HG03045 (cell line): Measurements from ENCODE around the gene RFLNA.
"Not testable (repeated sequence)": the region's sequence is repeated elsewhere in the genome, so short reads cannot be mapped to it uniquely, and the experiment has no call there.

ENCODE experiments used
- ATAC-seq: cut with Tn5 transposase; IDR thresholded peaks from one replicate; pipeline ENCODE4 v1.9.1; 2021; ENCODE audit warnings: mild to moderate bottlenecking, moderate library complexity; ENCODE audit not compliant: unreplicated experiment

RFLNA gene

DNA sequence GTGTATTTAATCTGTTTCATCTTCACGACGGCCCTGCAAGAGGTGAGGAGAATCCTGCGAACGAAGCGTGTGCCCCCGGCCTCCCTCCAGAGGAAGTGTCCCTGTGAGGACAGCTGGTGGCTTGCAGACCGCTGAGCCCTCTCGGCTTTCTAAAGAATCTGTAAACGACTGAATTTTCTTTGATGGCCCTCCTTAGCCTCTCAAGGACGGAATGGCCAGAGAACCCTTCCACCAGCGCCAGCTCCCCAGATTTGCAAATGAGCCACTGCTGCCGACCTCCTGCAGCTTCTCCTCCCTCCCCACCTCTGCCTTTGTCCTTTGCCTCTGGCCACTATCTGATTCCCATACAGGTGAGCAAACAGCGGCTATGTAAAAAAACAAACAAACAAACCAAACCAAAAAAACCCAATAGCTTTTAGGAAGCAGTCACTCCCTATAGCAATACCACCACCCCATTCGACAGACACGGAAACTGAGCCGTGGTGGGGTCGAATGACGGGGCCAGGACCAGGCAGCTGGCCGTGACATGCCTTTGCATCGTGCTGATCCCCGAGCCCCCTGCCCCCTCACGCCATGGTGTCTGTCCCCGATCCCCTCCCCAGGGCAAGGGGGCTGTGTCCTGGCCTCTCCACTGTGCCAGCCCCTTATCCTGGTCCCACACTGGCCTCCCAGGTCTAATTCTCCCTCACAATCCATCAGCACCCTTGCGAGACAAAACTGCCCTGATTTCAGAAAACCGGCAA lies 23.6 kb downstream of the RFLNA start:
- no peak for ATAC-seq

DNA sequence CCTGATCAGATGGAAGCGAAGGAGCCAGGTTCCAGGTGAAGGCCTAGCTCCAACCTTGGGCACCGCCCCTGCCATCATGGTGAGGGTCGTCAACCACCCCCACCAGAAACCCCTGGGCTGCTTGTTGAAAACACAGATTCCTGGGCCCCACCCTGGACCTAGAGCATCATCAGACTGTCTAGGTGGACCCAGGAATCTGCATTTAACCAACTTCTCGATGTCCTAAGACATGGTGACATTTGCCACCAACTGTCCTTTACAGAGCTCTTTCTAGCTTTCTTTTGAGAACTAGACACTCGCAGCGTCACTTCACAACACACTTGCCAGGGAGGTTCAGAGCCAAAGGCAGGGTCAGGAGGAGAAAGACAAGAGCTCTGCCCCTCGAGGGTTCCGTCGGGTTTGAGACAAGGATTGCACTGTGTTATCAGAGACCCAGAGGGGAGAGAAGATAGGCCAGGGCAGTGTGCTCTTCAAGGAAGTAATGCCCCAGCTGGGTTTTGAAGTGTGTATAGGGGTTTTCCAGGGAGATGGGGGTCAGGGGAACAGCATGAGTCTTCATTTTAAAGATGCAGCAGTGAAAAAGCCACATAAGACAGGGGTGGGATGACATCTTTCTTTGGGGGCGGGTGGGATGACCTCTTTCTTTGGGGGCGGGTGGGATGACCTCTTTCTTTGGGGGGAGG lies 24.6 kb downstream of the RFLNA start:
- no peak for ATAC-seq

DNA sequence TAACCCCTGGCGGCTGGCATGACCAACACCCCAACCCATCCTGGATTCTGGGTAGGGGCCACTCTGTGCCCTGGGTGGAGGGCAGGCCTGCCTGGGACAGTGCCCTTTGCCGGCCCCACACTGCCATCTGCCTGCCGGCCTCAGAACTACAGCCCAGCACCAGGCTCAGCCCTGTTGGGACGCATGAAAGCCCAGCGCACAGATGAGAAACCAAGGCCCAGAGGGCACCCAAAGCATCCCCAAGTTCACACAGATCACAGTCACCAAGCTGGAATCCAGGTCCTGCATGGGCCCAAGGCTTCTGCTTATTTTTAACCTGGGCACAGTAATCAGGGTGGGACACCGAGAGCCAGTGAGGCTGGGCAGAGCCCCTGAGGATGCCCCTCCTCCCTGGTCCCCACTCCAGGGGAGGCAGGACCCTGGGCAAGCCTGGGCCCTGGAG lies 26.2 kb downstream of the RFLNA start:
- no peak for ATAC-seq

DNA sequence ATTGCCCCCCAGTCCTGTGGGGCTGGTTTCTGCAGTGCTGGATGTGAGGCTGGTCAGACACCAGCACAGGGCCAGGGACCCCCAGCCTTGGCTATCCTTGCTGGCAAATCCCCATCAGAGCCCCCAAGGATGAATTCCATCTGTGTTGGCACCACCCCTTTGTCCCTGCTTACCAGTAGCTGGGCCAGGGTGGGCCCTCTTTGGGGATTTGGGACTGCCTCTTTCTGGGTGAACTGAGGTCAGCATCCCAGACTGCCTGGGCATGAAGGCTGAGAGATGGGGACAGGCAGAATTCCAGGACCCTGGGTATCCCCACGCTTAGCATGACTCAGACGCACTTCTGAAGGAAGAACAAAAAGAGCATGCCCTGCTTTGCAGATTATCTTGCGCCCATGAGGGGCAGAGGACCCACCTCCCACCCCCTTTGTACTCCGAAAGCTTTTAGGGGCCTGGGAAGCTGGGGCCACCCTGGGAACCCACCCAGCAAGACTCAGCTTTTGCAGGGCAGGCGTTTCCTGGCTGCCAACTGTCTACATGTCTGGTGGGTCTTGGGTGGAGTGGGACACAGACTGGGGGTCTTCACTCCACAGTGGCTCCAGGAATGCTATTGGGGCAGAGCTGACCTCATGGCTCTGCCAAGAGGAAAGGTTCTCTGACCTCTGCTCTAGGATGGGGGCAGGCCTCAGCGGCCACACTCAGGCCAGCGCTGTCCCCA lies 26.8 kb downstream of the RFLNA start:
- no peak for ATAC-seq

DNA sequence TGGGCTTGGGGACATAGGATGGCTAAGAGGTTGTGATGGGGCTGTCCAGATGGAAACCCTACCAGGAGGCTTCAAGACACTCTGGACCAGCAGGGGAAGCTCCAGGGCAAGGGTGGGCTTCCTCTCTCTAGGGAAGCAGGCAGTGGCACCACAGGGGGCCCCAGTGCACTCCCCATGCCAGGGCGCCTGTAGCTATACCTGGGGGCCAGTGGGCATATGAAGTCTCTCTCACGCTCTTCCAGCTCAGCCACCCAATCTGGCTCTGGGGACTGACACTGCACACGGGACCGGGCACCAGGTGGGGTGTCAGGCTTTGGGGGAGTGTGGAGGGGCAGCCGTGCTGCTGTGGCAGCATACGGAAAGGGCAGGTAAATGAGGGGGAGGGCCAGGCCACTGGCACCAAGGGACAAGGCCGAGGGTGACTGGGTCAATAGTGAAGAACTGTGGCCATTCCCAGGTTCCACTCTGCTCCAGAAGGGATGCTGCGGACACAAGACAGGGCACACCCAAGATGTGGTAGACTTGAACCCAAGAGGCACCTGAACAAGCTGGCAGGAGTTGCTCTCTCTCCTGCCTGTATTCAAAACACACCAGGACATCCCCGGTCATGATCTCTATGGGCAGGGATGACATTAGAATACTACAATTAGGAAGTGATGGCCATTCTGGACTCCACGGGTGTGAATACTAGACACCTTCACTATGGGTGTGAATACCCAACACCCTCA lies 27.5 kb downstream of the RFLNA start:
- no peak for ATAC-seq

DNA sequence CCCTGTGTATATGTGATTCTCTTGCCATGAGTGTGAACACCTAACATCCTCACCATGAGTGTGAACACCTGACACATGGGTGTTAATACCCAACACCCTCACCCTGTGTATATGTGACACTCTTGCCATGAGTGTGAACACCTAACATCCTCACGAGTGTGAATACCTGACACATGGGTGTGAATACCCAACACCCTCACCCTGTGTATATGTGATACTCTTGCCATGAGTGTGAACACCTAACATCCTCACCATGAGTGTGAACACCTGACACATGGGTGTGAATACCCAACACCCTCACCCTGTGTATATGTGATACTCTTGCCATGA lies 28.1 kb downstream of the RFLNA start:
- not testable (repeated sequence) for ATAC-seq

DNA sequence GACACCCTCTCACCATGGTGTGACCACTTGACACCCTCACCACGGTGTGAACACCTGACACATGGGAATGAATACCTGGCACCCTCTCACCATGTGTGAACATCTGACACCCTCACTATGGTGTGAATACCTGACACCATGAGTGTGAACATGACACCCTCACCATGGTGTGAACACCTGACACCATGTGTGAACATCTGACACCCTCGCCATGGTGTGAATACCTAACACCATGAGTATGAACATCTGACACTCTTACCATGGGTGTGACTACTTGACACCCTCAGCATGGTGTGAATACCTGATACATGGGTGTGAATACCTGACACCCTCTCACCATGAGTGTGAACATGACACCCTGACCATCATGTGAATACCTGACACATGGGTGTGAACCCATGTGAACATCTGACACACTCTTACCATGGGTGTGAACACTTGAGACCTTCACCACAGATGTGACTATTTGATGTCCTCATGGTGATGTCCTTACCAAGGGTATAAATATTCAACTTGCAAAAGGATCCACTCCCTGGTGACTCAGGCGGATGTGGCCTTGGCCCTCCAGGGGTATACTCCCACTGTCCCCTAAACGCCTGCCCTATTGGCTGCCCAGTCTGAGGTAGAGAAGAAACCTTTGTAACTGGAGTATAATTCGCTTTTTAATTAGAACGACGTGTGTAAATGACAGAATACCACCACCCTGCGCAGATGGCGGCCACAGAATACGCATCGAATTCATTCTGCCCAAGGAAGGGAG lies 29.1 kb downstream of the RFLNA start:
- no peak for ATAC-seq

DNA sequence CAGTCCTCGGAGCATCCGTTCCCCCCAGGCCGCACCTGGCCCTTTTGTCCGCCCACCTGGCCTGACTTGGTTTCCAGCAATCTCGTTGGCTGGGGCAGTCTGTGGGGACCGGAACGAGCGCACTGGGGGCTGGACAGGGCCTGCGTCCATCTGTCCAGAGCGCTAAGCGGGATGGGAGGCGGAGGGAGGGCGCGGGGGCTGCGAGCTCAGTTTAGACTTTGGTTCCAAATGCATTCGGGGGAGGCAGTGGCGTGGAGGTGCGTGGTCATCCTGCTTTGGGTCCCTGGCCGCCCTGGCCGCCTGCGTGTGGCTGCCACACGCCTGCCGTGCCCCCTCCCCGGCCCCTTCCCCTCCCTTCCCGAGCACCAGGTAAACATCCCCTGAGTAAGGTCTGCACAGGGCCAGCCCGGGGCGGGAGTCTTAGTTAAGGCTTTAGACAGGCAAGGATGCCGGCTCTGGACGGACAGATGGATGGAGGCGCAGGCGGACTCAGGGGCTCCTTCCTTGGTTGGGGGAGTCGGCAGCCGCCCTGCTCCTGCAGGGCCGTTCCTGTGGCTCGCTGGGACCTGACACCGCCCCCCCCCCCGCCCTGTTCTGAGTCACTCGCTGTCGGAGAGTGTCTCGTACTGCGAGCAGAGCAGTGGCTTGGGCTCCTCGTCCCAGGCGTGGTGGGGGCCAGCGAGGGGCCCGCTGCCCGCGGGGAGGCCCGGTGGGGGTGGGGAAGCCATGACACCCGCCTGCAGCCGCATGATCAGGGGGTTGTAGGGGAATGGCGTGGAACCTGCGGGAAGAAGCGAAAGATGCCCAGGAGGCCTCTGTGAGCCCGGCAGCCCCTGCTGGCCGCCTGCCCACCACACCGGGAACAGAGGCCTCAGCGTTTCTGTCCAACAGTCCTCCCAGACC lies 30.2 kb downstream of the RFLNA start:
- ATAC-seq = no peak

DNA sequence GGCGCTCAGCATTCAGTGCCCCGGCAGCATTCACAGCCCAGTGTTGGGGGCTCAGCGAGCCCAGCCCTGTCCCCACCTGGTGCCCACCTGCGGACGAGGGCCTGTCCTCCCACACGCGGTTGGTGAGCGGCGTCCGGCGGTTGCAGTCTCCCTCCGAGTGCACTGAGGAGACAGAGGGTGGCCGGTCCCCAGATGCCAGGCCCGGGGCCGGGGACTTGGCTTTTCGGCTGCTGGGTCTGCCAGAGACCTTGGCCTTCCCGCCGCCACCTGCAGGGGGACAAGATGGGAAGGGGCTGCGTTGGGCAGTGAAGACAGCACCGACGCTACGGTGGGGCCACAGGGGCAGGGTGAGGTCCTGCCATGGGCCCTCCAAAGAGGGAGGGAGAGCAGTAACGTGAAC lies 31.2 kb downstream of the RFLNA start:
- no peak for ATAC-seq

DNA sequence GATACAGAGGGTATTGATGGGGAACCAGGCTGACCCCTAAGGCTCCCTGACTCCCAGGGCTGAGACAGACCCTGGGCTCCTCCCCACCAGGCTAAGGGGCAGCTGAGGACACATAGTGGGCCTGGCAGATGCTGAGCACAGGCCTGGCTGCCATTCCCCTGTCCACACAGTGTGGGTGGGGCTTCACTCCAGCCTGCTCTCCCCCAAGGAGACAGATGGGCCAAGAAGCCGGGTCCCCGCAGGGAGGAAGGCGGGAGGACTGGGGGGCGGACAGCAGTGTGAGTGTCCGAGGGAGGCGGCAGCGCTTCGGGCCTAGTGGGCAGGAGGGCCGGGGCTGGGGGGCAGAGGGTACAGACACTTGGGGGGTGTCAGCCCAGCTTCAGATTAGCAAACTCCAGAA lies 32.0 kb downstream of the RFLNA start:
- ATAC-seq = no peak

DNA sequence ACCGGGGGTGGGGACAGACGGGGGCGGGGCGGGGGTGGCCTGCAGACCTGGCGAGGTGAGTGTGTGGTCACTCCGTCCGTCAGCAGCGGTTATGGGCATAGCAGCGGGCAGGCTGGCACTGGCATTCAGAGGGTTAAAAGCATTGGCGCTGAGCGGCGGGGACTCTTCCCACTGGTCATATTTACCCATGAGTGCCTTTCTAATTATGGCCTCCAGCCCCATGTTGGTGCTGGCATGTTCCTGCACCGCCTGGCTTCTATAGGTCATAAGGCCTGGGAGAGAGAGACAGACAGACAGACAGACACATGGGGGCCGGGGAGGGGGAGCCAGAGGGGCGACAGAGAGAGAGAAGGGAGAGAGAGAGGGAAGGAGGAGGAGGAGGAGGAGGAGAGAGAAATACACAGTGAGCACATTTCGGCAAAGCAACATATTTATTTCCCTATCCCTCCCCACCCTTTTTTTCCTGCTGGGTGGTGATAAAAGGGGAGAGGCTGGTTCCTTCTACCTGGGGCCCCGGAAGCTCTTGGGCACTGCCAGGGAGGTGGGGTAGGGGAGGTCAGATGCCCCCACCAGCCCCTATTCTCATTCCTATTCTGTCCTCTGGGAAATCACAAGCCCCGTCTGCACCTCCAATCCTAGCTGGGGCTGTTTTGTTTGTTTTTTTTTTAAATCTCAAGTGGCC lies 32.6 kb downstream of the RFLNA start:
- no peak for ATAC-seq

DNA sequence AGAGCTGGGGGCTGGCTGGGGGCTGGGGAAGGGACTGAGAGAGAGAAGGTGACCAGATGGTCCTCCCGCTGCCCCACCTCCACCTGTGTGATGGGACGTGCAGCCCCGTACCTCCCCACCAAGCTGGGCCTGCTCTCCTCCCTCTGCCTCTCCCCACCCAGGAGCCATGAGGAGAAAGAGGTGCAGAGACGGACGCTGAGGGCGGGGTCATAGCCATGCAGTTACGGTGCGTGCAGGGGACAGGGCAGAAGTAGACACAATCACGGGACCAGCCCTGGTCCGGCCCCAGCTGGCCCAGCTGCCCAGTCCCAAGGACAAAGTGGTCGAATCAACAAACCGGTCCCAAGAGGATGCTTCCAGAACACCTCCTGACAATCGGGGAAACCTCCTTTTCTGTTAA lies 33.2 kb downstream of the RFLNA start:
- no peak for ATAC-seq

DNA sequence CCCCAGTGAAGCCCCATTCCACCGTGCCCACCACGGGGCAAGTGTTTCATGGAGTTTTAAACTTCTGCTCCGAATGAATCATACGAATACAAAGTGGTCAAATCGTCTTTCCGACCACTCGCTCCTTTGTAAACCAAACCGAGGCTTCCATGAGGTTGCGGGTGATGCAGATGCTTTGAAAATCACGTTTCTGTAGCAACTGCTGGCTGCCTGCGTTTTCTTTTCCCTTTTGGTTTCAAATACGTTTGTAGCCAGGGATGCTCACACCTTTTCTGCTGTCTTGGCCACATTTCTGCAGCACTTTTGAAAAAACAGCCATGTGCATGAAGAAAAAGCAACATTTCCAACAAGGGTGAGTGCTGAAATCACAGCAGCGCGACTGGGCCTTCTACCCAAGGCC lies 33.7 kb downstream of the RFLNA start:
- ATAC-seq = no peak

DNA sequence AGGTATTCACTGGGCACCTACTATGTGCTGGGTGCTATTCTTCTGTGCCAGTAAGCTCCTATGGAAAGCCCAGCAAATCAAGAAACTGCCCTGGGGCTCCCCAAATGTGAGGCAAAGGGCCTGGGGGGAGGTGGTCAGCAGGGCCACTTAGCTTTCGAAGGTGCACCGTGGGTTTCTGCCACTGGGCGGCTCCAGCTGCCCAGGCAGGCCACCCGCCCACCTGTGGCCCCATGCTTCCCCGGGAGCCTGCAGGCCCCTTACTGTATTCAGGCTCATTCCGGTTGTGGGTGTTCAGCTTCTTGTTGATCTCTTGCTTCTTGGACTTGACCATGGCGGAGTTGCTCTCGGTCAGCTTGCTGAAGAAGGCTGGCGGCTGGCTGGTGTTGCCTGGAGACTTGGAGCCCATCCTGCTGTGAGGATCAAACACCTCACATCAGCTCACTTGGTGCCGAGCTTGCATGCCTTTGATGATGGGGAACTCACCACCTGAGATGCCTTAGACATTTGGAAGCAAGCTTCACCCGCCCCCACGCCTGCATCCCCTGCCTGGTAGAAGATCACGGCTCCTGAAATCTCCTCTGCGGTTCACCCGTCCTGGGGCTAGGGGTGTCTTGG lies 37.3 kb downstream of the RFLNA start:
- no peak for ATAC-seq

DNA sequence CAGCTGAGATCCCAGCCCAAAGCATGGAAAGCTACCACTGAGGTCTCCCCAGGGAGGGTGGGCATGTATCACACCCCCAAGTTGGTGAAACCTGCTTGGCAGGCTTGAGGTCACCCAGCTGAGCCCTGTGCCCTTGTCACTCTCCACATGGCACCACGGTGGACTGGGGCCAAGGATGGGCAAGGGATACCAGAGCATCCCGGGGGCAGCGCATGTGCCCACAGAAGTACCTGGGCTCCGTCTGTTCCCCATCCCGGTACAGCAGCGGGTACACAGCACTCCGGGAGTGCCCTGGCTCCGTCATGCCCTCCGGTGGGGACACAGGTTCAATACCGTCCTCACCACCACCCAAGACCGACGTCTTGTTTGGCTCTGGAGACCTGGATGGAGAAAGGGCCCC lies 38.0 kb downstream of the RFLNA start:
- no peak for ATAC-seq

DNA sequence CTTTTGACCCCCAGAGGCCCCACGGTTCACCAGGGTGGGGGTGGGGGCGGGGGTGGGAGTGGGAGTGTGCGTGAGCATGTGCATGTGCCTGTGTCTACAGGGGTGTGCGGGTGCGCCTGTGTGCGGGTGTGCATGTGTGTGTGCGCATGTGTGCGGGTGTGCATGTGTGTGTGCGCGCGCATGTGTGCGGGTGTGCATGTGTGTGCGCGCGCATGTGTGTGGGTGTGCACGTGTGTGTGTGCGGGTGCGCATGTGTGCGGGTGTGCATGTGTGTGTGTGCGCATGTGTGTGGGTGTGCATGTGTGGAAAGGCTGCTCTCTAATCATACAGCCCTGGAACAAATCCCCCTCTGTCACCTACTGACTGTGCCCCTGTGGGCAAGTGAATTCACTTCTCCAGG lies 38.8 kb downstream of the RFLNA start:
- ATAC-seq = no peak

DNA sequence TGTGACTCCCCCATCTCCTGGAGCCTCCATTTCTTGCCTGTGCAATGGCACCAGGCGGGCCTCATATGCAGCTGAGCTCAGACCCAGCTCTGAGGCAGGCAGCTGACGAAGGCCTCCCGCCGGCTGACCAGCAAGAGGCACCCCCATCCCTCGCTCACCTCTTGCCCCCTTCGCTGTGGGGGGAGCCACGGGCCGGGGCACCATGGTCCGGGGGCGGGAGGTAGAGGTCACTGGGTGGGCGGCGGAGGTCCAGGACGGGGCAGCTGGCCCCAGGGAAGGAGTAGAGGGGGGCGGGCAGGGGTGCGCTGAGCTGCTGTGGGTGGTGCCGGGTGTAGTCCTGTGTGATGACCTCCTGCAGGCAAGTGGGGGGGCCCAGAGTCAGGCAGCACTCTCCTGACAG lies 39.4 kb downstream of the RFLNA start:
- ATAC-seq = no peak

DNA sequence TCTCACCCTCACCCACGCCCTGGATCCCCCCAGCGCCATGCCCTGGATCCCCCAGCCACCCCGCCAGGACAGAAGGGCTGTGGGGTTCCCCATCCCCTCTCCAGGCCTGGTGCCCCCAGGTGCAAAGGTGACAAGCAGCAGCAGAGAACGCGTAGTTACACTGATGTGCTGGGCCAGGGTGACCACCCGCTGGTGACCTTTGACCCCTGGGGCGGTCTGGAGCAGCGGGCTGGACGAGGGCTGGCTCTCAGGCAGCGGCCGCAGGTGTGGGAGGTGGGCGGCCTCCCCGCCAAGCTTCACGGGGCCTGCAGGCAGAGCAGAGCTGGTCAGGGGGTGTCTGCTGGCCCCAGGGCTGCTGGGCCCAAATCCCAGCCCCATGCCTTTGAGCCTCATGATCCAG lies 40.1 kb downstream of the RFLNA start:
- ATAC-seq = no peak
